Fibroblast of the aortic adventitia (primary cell): ENCODE data around the gene ZNF106. TPM values are rescaled to one million over a fixed set of nuclear protein-coding genes. Genes with fewer than 3 reads are reported as not detected.

ENCODE experiments used
- DNase-seq: peaks from one replicate; pipeline ENCODE4 v3.0.0-alpha.2; 2010; ENCODE audit warnings: low read depth
- H3K4me3 ChIP-seq: 2 replicates; pipeline ENCODE4 v1.5.1; 2011; ENCODE audit warnings: low read depth, mild to moderate bottlenecking, control low read depth, low read length, moderate library complexity
- total RNA-seq: library from RNA; depleted of rRNA; stranded (reverse); fragments of >200 nt; gene quantifications from 2 replicates; pipeline ENCODE4 v1.2.3, GENCODE V29; 2012; ENCODE audit warnings: low replicate concordance
- TF ChIP-seq, protein P1 (sequence below): IDR thresholded peaks from 2 replicates; pipeline ENCODE4 v1.5.1; 2011; ENCODE audit warnings: mild to moderate bottlenecking, low read length, control low read depth, inconsistent platforms; ENCODE audit not compliant: insufficient read depth

ZNF106 gene
- total RNA-seq, 1 donor = 72.8 TPM

DNA sequence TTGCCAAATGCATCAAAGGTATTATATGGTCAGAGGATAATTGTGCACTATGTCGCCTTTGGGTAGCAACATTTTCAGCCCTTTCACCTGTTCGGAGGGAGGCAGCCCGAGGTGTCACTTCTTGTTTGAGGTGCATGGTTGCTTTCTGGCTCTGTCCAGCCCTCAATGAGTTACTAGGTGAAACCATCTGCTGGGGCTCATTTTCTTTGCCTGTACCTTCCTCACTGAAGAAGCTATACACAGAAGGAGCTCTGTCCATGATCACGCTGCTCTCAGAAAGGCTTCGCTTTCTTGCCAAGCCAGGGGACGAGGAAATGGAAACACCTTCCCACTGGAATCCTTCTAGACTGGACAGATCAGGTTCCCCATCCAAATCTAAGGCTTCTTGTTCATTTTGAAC is 42.7 kb downstream of the ZNF106 start:
- no peak overlapping the region for H3K4me3 ChIP-seq
- no peak for DNase-seq
- TF ChIP-seq, protein P1, sequence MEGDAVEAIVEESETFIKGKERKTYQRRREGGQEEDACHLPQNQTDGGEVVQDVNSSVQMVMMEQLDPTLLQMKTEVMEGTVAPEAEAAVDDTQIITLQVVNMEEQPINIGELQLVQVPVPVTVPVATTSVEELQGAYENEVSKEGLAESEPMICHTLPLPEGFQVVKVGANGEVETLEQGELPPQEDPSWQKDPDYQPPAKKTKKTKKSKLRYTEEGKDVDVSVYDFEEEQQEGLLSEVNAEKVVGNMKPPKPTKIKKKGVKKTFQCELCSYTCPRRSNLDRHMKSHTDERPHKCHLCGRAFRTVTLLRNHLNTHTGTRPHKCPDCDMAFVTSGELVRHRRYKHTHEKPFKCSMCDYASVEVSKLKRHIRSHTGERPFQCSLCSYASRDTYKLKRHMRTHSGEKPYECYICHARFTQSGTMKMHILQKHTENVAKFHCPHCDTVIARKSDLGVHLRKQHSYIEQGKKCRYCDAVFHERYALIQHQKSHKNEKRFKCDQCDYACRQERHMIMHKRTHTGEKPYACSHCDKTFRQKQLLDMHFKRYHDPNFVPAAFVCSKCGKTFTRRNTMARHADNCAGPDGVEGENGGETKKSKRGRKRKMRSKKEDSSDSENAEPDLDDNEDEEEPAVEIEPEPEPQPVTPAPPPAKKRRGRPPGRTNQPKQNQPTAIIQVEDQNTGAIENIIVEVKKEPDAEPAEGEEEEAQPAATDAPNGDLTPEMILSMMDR = no peak

DNA sequence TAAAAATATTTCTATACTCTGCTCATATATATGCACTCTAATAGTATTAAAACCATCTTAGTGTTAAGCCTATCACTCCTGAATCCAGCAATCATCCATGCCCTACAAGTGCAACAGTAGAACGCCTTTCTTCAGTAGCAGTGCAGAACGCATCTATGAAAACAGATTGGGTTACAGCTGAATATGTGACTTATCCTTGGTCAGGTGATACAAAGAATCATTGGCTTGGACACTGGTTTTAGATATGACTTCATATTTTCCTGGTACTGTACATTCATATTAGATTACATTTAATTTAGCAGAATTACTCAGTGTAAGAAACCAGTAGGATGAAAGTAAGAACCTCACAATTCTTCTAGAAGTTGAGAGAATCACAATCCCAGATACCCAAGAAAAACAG is 43.3 kb downstream of the ZNF106 start:
- no peak for DNase-seq
- H3K4me3 ChIP-seq = no peak overlapping the region
- TF ChIP-seq, protein P1 = no peak

DNA sequence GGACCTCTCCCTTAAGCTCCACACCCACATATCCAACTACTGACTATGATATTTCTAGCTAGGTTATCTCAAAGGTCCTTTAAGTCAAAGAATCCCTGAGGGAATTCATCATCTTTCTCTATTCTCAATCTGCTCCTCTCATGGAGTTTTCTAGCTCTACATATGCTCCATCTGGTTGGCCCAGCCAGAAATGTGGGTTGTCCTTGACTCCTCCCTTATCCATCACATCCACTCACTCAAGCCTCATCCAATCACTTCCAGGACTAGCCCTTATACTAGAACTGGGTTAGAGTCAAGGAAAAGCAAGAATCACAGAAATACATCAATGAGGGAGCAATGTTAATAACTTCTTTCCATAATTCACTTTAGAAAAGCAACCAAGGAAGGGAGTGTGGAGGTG is 45.4 kb downstream of the ZNF106 start:
- no peak overlapping the region for H3K4me3 ChIP-seq
- no peak for DNase-seq

DNA sequence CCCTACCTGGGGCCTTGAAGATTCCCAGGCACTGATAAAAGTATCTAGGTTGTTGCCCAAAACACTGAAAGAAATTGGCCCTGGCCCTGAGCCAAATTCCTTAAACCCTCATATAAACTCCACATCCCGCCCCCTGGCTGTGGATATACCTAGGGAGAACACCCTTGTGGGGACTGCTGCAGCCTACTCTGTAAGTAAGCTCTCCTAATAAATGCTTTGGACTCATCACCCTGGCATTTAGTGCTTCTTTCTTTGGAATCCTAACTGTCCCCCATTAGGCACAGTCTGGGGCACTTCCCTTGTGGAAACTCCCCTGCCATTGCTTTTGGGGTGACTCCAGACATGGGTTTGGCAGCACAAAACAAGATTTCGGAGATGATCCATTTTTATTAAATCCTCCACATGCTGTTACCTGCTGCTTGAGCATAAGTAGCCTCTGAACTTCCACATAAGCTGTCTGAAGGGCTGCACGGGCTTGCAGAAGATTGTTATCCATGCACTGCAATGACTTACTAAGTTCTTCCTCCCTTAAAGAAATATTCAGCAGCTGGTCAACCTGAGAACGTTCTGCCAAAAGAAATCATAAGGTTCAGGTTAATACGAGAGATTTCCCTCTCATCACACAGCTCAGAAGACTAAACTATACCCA is 46.4 kb downstream of the ZNF106 start:
- no peak overlapping the region for H3K4me3 ChIP-seq
- TF ChIP-seq, protein P1 = no peak
- DNase-seq = peak; percentile 5

More for the DNA sequence above, 45.4 kb downstream of the ZNF106 start:
- TF ChIP-seq, protein P1 = no peak

DNA sequence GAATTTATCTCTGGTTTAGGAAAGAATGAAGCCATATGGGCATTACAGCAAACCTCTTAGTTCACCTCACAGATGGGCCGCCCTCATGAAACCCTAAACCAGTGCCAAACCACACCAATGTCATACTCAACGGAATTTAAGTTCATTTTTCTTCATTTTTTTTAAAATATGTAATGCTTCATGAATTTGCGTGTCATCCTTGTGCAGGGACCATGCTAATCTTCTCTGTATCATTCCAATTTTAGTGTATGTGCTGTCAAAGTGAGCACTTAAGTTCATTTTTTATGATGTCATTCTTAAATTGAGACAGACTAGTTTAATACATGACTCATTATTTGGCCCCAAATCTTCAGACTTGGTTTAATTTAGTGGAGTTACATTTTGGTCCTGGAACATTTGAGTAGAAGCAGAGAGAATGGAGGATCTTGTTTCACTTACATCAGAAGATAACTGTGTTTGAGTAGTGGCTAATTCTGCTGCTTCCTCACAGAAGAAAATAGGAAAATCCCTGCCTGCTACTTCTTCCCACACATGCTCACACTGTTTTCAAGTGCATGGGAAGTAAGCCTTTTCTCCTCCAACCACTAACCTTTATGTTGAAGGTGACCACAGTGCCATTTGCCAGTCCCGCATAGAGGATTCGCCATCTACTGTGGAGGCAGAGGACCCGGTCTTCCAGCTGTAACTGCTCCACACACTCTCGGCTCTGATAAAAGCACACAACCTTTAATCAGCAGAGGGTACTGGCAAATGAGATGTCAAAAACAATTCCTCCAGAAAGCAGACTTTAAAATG is 63.3 kb downstream of the ZNF106 start:
- DNase-seq = peak; percentile 94
- TF ChIP-seq, protein P1 = no peak
- H3K4me3 ChIP-seq = no peak overlapping the region

DNA sequence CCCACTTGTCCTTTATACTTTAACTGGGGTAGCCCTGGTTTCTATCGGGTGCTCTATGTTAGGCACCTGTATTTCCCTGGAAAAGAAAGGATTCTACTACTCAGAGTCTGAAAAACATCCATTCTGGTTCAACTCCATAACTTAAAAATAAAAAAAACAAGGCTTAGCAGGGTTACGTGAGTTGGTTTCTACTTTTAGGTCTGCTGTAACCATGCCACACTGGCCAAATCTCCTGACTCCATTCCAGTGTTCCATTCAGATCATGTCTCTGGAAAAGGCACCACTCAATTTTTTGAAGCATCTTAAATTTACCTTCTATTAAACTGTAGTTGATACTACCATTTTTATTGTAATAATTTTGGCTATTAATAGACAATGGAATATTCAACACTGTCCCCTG is 69.6 kb downstream of the ZNF106 start:
- H3K4me3 ChIP-seq = no peak overlapping the region
- TF ChIP-seq, protein P1 = no peak
- DNase-seq = no peak
